ENCODE measurements around the gene MAP2K5. TPM values are rescaled to one million over a fixed set of nuclear protein-coding genes. Genes with fewer than 3 reads are reported as not detected.

Gene MAP2K5
- total and polyA plus RNA-seq, 9 of the 15 experiments (the other 6 are each of a cell fraction or from before 2014, with no cell fraction given), result 0.41 to 16.5 (median 7.5) TPM

DNA sequence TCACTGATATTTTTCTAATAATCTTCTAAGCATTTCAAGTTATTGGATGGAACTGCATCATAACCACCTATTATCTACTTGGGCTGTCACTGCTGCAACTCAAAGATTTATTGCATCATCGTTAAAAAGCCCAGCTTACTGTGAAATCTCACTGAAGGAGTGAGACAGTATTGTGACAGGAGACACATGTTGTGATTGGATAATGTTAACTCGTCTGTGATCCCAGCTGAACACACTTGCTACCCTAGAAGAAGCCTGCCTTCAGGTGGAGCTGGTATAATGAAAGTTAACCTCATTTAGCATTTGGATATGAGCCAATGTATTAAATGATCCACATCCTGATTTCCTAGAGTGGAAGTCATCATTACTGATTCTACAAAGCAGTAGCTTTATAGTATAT lies 138.1 kb downstream of the MAP2K5 start (continued):
- TF ChIP-seq CREB5 (CRISPR knock-in tag; IDR thresholded peaks at IDR 0.05) (no peak), ZNF347 (CRISPR knock-in tag; IDR thresholded peaks at IDR 0.05; ENCODE audit: low read depth) (no peak), MAZ (CRISPR knock-in tag; conservative IDR thresholded peaks at IDR 0.05 in 1 of 2, IDR thresholded peaks at IDR 0.05 in 1 of 2) (no peak), CBX1 (IDR thresholded peaks at IDR 0.05; ENCODE audit: low read depth) (no peak), ZNF197 (CRISPR knock-in tag; IDR thresholded peaks at IDR 0.05; ENCODE audit: low read depth) (0 out of 2 replicates have a peak, but pooled peaks have one; percentile 39), FOXP4 (CRISPR knock-in tag; IDR thresholded peaks at IDR 0.05; ENCODE audit: borderline replicate concordance) (no peak), ZNF592 (IDR thresholded peaks at IDR 0.05) (0 out of 2 replicates have a peak, but pooled peaks have one; percentile 46), ETS2 (tag; IDR thresholded peaks at IDR 0.05; ENCODE audit: borderline replicate concordance, poor library complexity, severe bottlenecking) (no peak)
- TF ChIP-seq, protein P1, sequence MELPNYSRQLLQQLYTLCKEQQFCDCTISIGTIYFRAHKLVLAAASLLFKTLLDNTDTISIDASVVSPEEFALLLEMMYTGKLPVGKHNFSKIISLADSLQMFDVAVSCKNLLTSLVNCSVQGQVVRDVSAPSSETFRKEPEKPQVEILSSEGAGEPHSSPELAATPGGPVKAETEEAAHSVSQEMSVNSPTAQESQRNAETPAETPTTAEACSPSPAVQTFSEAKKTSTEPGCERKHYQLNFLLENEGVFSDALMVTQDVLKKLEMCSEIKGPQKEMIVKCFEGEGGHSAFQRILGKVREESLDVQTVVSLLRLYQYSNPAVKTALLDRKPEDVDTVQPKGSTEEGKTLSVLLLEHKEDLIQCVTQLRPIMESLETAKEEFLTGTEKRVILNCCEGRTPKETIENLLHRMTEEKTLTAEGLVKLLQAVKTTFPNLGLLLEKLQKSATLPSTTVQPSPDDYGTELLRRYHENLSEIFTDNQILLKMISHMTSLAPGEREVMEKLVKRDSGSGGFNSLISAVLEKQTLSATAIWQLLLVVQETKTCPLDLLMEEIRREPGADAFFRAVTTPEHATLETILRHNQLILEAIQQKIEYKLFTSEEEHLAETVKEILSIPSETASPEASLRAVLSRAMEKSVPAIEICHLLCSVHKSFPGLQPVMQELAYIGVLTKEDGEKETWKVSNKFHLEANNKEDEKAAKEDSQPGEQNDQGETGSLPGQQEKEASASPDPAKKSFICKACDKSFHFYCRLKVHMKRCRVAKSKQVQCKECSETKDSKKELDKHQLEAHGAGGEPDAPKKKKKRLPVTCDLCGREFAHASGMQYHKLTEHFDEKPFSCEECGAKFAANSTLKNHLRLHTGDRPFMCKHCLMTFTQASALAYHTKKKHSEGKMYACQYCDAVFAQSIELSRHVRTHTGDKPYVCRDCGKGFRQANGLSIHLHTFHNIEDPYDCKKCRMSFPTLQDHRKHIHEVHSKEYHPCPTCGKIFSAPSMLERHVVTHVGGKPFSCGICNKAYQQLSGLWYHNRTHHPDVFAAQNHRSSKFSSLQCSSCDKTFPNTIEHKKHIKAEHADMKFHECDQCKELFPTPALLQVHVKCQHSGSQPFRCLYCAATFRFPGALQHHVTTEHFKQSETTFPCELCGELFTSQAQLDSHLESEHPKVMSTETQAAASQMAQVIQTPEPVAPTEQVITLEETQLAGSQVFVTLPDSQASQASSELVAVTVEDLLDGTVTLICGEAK (IDR thresholded peaks at IDR 0.05), result no peak
- TF ChIP-seq, protein P1 (CRISPR knock-in tag; IDR thresholded peaks at IDR 0.05), result no peak
